ENCODE results near the gene GLOD4. TPM values are rescaled to one million over a fixed set of nuclear protein-coding genes. Genes with fewer than 3 reads are reported as not detected.

GLOD4 gene
- total RNA-seq, 1 donor from 2014 or later: 89.4 TPM

Other genes starting within 250 kb of the GLOD4 start
- 10.6 and 10.8 TPM in 2 replicates for gene VPS53, start 67.4 kb downstream of the GLOD4 start, total RNA-seq
- gene TLCD3A, start 49.7 kb downstream of the GLOD4 start, total RNA-seq: 10.2 and 11.3 TPM in 2 replicates
- gene GEMIN4, start 30.0 kb downstream of the GLOD4 start, total RNA-seq: 11.4 TPM in 2 replicates
- 32.8 and 34.7 TPM in 2 replicates for gene MRM3, start 73 bp upstream of the GLOD4 start, total RNA-seq
- 9.6 and 17.2 TPM in 2 replicates for gene NXN, start 197.5 kb upstream of the GLOD4 start, total RNA-seq
- gene TIMM22, start 214.8 kb upstream of the GLOD4 start, total RNA-seq: 35.8 and 36.7 TPM in 2 replicates

Measured in myocyte (in vitro differentiated cells).